Measurements from ENCODE around the gene RB1.

RB1 gene

DNA sequence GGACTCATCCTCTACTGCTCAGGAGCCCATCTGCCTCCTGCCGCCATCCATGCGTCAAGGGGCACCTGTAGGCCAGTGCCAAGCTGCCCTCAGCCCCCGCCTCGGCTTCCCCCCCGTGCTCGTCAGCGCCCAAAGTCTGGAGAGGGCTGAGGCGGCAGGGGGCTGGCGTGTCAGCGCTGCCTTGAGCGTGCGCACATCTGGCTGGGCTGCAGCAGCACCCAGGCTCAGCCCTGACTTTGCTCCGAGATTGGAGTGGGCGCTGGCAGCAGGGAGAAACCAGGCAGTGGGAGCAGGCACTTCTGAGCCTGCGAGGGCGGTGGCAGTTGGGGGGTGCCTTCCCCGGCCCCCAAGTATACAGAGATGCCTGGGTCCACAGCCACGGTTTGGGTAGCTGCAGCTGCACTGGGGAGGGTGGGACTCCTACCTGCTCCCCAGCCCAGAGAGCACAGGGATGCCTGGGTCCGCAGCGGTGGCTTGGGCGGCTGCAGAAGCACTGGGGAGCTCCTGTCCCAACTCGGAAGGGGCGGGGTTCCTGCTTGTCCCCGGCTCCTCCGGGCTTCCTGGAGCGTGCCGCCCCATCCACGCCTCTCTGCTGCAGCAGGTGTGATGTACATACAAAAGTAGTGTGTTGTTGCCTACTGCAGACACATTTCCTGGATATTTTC, 154.2 kb downstream of the RB1 start:
- DNase-seq, result no peak

GRCh38 chr13:48475230-48475629, 171.7 kb downstream of the RB1 start:
- no peak for DNase-seq

DNA sequence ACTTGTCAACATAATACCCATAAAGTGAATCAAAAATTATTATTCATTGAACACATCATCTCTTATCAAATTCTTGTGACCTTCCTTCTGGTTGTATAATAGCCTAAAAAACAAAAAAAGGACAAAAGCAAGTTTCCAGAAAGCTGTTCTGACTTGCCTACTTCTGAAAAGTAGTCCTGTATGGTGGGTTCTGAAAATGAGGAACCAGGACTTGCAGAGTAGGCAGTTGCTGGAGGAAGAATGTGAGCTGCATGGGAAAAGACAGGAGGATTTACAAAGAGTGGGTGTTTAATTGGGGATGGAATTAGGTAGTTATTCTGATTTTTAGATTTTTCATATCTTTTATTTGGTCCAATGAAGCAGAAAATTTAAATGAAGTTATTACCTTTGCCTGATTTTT, 172.7 kb downstream of the RB1 start:
- DNase-seq, result no peak

GRCh38 chr13:48476686-48477085, 173.1 kb downstream of the RB1 start:
- DNase-seq, result no peak

- DNase-seq, result no peak
These were observed 173.8 kb downstream of the RB1 start for GRCh38 chr13:48477191-48477855.

DNA sequence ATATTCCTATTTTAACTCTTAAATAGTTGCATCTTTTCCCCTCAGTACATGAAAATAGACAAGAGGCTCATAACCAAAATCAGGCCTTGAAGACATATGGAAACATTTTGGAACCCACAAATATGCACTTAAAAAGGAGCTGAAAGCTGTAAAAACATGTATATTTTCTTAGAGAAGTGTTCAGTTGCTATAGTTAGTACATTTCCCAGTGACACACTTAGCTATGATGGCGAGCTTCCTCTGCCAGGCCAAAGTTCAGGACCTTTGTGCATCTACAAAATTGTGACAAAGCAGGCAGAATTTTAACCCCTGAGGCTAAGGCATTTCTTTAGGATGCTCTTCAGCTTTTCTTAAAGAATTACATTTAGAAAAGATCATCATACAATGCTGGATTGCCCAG, 174.8 kb downstream of the RB1 start:
- DNase-seq, result no peak

DNA sequence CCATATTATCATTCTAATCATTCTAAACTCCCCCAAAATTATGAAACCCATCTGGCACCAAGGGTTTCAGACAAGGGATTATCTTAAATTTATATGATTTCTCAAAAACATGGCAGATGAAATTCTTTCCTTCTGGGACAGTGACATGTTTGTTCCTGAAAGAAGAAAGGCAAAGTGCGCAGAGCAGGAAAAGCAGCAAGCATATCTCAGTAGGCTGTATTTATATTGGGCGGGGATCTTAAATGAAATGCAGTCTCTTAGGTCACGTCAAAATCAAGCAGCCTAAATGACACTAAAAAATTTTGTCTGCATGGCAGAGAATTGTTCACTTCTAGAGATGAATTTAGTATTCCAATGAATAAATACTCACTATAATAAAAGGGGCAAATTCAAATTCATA, 180.0 kb downstream of the RB1 start:
- DNase-seq, result no peak

DNA sequence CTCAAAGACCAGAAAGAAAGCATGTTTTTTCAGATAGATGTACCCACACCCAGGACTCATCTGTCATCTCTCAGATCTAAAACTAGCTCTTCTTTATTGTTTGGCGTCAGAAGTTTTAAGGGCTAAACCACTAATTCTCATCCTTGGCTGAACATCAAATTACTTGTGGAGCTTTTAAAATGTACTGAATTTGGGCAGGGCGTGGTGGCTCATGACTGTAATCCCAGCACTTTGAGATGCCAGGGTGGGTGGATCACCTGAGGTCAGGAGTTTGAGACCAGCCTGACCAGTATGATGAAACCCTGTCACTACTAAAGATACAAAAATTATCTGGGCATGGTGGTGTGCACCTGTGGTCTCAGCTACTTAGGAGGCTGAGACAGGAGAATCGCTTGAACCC, 181.9 kb downstream of the RB1 start:
- no peak for DNase-seq

DNA sequence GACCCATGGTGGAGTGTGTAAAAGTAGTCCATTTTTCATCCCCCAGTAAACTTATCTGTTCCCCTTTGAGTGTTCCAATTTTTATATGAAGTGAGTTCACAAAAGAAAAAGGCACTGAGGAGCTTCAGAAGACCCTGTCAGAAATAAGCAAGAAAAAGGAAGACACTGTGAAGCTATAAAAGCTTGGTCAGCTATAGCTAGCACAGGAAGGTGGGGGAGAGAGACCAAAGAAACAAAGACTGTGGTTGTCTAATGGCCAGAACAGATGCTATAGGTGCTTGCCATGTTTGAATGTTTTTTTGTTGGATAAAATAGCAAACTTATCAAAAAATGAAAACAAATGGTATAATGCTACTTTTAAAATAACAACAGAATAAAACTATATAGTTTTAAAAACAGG, 182.8 kb downstream of the RB1 start:
- DNase-seq, result no peak

DNA sequence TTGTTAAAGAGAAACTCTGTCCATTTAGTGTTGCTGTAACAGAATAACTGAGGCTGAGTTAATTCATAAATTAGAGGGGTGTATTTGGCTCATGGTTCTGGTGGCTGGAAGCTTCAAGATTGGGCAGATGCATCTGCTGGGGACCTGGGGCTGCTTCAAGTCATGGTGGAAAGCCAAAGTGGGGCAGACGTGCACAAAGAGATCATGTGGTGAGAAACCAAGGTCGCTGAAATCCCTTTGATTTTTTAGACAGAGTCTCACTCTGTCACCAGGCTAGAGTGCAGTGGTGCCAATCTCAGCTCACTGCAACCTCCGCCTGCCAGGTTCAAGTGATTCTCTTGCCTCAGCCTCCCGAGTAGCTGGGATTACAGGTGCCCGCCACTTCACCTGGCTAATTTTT, 183.3 kb downstream of the RB1 start:
- DNase-seq, result no peak

DNA sequence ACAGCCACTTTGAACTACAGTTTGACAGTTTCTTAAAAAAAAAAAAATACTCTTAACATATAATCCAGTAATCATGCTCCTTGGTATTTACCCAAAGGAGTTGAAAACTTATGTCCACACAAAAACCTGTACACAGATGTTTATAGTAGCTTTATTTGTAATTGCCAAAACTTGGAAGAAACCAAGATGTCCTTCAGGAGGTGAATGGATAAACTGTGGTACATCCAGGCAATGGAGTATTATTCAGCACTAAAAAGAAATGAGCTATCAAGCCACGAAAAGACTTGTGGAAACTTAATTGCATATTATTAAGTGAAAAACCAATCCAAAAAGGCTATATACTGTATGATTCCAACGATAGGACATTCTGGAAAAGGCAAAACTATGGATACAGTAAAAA, 184.4 kb downstream of the RB1 start:
- no peak for DNase-seq

DNA sequence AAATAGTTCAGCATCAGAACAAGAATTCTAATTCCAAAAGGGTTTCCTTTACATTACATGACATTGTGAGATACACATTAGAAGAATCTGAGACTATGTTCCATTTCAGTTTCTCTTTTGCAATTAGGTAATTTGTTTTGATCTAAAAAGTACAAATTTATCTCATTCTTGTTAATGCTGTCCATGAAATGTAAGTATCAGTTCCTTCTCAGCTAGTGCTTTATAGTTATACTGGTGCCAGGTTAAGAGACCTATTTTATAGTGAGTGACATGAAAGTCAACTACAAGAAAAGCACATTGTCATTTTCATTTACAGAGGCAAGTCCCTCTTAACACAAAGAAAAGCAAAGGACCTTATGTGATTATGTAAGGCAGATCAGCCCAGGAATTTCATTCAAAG, 185.4 kb downstream of the RB1 start:
- no peak for DNase-seq

DNA sequence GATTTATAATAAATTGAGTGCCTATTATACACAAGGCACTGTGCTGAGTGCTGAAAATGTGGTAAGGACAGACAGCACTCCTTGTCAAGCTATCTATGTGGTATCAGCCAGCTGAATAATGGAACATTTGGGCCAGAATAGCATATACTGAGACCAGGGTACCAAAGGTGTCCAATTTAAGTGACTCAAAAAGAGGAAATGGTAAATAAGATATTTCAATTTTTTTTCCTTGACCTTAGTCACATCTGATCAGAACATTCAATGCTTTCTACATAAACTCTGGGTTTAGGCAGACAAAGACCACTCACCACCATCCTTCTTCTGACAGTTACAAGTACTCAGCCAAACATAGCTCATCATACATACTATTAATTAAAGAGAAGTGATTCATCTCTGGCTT, 186.1 kb downstream of the RB1 start:
- no peak for DNase-seq

- DNase-seq, result no peak
These were observed 186.7 kb downstream of the RB1 start for GRCh38 chr13:48490241-48490640.

GRCh38 chr13:48491423-48492095, 188.0 kb downstream of the RB1 start:
- DNase-seq, result no peak

- DNase-seq, result no peak
These were observed 188.5 kb downstream of the RB1 start for GRCh38 chr13:48492096-48492440.

GRCh38 chr13:48492470-48493065, 189.0 kb downstream of the RB1 start:
- no peak for DNase-seq

GRCh38 chr13:48493066-48493765, 189.7 kb downstream of the RB1 start:
- no peak for DNase-seq

DNA sequence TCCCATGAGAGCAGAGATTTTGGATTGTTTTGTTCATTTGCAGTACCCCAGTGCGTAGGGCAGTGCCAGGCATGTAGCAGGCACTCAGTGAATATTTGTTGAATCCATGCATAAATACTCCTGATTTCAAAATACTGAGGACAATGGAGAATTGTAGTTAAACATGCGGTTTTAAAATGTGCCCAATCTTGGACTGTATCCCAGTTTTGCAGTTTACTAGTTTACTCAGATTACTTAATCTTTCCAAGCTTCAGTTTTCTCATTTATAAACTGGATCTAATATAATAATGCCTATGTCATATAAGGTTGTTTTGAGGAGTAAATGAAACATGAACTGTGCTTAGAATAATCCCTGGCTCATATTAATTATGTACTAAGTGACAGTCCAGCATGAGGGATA, 190.3 kb downstream of the RB1 start:
- no peak for DNase-seq

DNA sequence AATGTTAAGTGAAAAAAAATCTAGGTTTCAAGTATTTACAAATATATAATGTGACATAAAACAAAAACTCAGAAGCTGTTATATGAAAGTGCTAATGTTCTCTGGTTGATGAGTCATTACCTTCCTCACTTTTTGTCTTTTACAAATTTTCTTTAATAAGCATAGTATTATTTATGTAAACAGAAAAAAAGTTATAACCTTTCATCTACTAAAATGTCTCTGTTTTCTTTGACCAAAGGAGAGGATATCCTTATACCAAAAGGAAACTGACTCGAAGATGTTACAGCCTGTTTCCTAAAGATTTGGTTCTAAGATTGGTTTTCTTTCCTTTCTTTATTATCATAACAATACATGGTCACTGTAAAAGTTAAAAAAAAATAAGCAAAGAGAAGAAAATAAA, 191.3 kb downstream of the RB1 start:
- DNase-seq, result no peak

- DNase-seq, result no peak
These were observed 193.0 kb downstream of the RB1 start for GRCh38 chr13:48496271-48497161.

GRCh38 chr13:48497669-48498068, 194.1 kb downstream of the RB1 start:
- DNase-seq, result no peak

All from NCI-H524 treated with DMSO at 0.1 percent for 48 hours (cell line).